ENCODE results near the gene SEC14L5.

The SEC14L5 gene

GRCh38 chr16:5015887-5016286, 57.8 kb downstream of the SEC14L5 start:
- DNase-seq (ENCODE audit: low spot score), result no peak
- in situ Hi-C loops (cut with MboI; ENCODE audit: low pct_unique_long_range_greater_than_20kb, low sequenced_read_pairs, unreplicated experiment), result no loop called here

GRCh38 chr16:5016967-5017677, 59.0 kb downstream of the SEC14L5 start:
- DNase-seq (ENCODE audit: low spot score), result no peak
- in situ Hi-C loops (cut with MboI; ENCODE audit: low pct_unique_long_range_greater_than_20kb, low sequenced_read_pairs, unreplicated experiment), result no loop called here
- TF ChIP-seq CTCF (IDR thresholded peaks at IDR 0.05; ENCODE audit: extremely low read depth, insufficient read depth, missing control alignments), result no peak

More at GRCh38 chr16:5015887-5016286, 57.8 kb downstream of the SEC14L5 start:
- TF ChIP-seq CTCF (IDR thresholded peaks at IDR 0.05; ENCODE audit: extremely low read depth, insufficient read depth, missing control alignments), result no peak

- no peak for TF ChIP-seq CTCF (IDR thresholded peaks at IDR 0.05; ENCODE audit: extremely low read depth, insufficient read depth, missing control alignments)
Measured at GRCh38 chr16:5017678-5017969, 59.5 kb downstream of the SEC14L5 start.

GRCh38 chr16:5018793-5019192, 60.7 kb downstream of the SEC14L5 start:
- DNase-seq (ENCODE audit: low spot score), result no peak
- in situ Hi-C loops (cut with MboI; ENCODE audit: low pct_unique_long_range_greater_than_20kb, low sequenced_read_pairs, unreplicated experiment), result no loop called here
- TF ChIP-seq CTCF (IDR thresholded peaks at IDR 0.05; ENCODE audit: extremely low read depth, insufficient read depth, missing control alignments), result no peak

More at GRCh38 chr16:5017678-5017969, 59.5 kb downstream of the SEC14L5 start:
- DNase-seq (ENCODE audit: low spot score), result no peak
- in situ Hi-C loops (cut with MboI; ENCODE audit: low pct_unique_long_range_greater_than_20kb, low sequenced_read_pairs, unreplicated experiment), result no loop called here

GRCh38 chr16:5019775-5020174, 61.6 kb downstream of the SEC14L5 start:
- TF ChIP-seq CTCF (IDR thresholded peaks at IDR 0.05; ENCODE audit: extremely low read depth, insufficient read depth, missing control alignments), result no peak
- DNase-seq (ENCODE audit: low spot score), result no peak
- in situ Hi-C loops (cut with MboI; ENCODE audit: low pct_unique_long_range_greater_than_20kb, low sequenced_read_pairs, unreplicated experiment), result no loop called here

GRCh38 chr16:5020551-5020950, 62.4 kb downstream of the SEC14L5 start:
- in situ Hi-C loops (cut with MboI; ENCODE audit: low pct_unique_long_range_greater_than_20kb, low sequenced_read_pairs, unreplicated experiment), result no loop called here
- no peak for TF ChIP-seq CTCF (IDR thresholded peaks at IDR 0.05; ENCODE audit: extremely low read depth, insufficient read depth, missing control alignments)
- DNase-seq (ENCODE audit: low spot score), result no peak
